IPS-NIHi11 (cell line): ENCODE data around the gene FBXO15.

ENCODE experiments used
- DNase-seq: peaks from one replicate; pipeline ENCODE4 v3.0.0; 2012; ENCODE audit warnings: mixed read lengths, low spot score

Gene FBXO15

GRCh38 chr18:74062037-74062436, 85.6 kb downstream of the FBXO15 start:
- no peak for DNase-seq

- DNase-seq: no peak
Observed at GRCh38 chr18:74060579-74060978, 87.1 kb downstream of the FBXO15 start.

GRCh38 chr18:74050807-74051206, 96.8 kb downstream of the FBXO15 start:
- DNase-seq: no peak

GRCh38 chr18:74040459-74041332, 106.9 kb downstream of the FBXO15 start:
- DNase-seq: peak; percentile 84

GRCh38 chr18:74040008-74040407, 107.6 kb downstream of the FBXO15 start:
- peak; percentile 35 for DNase-seq

- DNase-seq: no peak
Observed at GRCh38 chr18:74029161-74029560, 118.5 kb downstream of the FBXO15 start.
